ENCODE measurements around the gene PLEKHA8.
"Not testable (repeated sequence)": the region's sequence is repeated elsewhere in the genome, so short reads cannot be mapped to it uniquely, and the experiment has no call there.

Gene PLEKHA8

DNA sequence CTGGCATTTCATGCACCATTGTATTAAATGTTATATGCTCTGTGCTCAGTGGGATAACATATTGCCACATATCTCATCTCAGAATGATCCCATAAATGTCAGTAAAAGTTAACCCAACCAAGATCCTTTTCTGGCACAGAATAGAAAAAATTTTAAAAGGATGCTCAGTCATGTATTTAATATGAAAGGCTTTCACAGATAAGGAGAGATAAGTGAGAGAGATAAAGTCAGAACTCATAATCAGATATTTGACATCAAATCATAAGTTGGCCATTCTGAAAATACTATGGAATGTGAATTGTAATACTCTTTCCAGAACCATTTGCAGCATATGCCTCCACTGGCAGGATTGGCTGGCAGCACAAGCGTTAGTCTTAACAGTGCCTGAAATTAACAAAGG, 38.5 kb downstream of the PLEKHA8 start:
- DNase-seq (ENCODE audit: low read depth) = no peak

DNA sequence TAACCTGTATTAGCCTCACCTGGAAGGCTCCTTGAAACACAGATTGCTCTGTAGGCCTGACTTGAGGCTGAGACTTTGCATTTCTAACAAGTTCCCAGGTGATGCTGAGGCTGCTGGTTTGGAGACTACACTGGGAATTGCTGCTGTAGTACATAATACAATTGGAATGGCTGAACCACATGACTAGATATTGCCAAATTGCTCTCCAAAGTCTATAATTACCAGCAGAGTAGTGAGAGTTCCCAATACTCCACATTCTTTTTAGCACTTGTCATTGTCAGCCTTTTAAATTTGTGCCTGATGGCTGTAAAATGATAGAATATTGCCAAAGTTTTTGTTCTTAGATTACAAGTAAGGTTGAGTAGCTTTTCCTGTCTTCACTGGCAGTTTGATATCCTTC, 39.9 kb downstream of the PLEKHA8 start:
- DNase-seq (ENCODE audit: low read depth) = peak; percentile 65

DNA sequence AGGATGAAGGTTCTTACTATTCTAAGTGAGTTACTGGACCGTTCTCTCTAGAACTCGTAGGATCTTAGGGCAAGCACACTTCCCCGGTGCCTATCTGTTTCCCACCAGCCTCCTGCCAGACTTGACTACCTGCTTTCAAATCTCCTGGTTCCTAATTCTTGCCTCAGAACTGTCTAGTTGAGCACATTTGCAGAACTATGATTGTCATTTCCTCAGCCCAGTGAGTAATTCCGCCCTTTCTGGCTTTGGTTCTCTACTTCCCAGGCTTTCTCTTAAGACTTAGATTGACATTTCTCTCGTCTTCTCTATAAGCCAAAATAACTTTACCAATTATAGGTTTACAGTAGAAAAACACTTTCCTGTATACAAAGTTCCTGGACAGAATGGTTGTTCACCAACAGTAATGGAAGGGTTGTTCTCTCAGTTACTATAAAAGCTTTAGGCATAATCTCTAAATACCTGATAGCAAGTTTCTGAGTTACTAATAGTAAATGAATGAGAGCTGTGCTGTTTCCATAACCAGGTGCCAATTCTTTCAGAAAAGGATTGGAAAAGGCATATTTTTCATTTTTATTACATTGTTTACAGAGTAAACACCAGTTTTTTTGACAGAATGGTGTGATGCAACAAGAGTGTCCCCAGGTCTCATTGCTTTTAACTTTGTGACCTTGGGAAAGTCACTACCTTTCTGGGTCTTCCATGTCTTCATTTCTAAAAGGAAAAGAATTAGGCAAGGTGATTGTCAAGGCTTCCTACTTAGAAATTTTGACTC, 41.1 kb downstream of the PLEKHA8 start:
- DNase-seq (ENCODE audit: low read depth) = no peak

DNA sequence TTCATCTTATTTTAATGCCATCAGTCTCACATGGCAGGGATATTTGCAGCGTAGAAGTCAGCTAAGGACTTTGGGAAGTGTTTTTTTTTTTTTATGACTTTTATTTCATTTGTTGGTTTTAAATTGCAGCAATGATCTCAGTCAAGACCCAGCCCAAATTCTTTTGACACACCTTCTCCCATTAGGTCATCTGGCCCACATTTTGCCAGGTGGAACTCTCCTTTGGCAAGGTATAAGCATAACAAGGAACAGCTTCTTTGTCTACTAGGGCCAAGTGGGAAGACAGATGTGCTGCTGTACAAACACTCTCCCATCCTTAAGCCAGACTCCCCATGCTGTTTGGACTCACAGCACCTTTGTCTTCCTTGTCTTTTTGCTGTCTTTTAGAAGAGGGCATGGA, 41.8 kb downstream of the PLEKHA8 start:
- DNase-seq (ENCODE audit: low read depth) = no peak

DNA sequence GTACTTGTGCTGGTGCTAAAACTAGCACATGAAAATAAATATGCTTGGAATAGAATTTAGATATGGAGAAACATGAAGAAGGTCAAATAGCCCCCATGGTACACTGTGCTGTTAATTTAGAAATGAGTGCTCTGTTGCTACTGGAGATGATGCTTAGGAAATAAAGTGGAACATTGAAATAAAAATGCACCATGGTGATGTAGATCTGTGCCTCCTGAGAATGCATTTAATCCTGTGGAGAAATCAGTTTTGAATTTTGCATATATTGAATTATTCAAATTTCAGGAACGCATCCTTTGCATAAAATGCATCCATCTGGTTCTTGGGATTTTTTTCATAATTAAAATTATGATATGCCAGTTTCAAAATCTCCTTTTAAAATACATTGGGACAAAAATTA, 44.5 kb downstream of the PLEKHA8 start:
- no peak for DNase-seq (ENCODE audit: low read depth)

DNA sequence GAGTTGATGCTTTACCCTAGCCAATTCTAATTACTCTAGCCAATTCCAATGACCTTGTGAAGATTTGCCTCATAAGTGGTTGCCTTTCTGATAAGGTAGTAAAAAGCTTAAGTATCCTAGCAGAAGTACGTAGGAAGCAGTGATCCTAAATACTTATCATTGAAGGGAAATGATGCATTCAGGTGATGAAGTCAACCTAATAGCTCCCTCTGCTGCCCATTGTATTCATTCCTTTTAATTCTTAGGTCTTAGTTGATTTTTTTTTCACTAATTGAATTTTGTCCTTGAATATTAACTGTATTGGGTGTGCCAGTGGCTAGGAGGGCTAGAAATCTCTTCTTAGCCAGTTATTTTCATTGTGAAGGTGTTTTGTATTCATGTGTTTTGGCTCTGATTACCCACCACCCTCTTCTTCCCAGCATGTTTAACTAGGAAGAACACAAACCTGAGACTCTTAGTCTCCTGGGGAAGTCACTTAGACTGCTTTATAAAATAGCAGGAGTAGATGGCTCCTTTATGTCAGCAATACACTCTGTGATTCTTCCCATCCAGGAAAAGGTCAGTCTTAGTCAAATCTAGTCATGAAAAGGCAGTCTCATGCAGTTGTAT, 46.3 kb downstream of the PLEKHA8 start:
- peak; percentile 80 for DNase-seq (ENCODE audit: low read depth)

DNA sequence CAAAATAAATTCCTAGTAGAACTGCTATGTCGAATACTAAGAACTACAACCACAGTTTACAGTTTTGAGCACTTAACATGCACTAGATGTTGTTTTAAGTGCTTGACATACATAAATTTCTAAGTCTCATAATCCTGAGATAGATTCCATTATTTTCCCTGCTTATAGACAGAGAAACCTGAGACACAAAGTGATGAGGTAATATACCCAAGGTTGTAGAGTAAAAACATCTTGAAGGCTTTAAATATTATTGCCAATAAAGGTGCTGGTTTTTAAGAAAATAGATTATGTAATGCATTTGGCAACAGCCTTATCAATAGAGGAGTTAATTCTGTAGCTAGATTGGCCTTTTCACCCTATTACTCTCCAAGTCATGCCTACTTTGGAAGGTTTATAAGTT, 48.2 kb downstream of the PLEKHA8 start:
- no peak for DNase-seq (ENCODE audit: low read depth)

DNA sequence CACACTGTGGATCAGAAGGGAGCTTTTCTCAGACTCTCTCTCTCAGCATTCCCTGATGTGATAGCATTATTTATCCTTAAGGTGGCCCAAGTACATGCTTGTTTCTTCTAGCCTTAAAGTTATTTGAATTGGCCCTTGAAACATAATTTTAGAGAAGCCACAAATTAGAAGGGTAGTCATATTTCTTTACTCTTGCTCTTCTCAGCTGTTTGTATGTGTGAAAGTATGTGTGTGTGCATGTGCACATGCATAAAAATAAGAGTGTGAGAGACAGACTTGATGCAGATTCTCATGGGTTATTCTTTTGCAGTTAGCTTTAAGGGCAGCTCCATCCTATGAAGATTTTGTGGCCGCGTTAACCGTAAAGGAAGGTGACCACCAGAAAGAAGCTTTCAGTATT, 50.1 kb downstream of the PLEKHA8 start:
- DNase-seq (ENCODE audit: low read depth) = no peak

DNA sequence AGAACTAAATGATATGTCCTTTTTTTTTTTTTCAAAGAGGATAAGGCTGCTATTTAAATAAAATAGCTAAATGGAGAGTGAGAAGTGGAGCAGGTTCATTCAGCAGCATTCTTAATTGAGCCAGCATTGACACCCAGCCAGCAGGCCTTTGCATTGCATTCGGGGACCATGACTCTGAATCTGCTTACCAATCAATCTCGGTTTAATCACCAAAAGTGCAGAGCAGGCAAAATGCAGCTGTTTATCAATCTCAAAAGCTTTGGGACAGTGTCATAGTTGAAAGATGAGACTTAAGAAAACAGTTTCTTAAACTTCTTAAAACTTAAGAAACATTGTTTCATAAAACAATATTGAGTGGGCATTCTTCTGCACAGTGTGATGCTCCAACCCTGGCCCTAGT, 51.7 kb downstream of the PLEKHA8 start:
- DNase-seq (ENCODE audit: low read depth) = no peak

DNA sequence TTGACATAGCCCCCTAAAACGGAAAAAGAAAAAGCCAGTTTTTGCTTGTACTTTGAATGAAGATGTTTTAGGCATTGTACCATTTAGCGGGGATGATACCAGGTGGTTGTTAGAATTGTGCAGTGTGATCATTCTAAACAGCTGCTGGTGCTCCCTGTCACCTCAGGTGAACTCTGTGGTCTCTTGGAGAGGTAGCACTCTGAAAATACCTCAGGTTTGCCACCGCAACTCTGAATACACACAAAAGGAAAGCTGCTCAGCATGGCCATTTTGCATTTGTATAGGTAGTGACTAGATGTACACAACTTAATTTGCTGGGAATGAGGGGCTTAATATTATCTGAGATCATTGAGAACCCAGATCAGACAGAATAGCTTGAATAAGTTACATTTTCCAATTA, 52.6 kb downstream of the PLEKHA8 start:
- DNase-seq (ENCODE audit: low read depth) = no peak

DNA sequence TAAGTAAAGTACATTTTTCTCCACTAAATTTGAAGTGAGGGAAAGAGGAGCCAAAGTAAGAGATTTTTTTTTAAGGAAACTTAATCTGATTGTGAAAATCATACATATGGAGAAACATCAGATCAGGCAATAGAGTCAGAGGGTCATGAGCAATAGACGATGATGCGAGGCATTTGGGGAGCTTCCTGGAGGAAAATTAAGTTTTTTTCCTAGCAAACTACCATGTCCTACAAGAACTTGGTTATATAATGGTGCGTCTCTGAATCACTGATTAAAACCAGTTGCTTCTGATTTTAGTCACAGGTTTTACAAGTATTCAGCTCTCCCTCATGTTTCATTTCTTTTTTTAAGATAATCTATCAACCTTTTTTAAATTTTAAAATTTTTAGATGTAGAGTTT, 54.5 kb downstream of the PLEKHA8 start:
- no peak for DNase-seq (ENCODE audit: low read depth)

DNA sequence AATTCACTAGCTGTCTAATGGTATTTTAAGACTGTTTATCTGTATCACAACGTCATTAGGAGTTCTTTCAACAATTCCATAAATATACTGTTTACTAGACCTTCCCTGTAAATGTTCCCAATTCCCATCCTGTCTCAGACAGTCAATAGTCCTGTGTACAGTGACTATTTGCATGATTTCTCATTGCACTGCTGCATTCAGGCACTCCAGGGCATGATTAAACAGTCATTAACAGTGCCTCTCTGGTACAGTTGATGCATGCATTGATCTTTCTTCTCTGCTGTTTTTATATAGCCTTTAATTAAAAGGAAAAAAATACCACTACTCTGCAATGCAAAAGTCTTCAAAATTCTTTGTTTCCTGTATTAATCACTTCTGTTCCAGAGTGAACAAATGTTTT, 55.1 kb downstream of the PLEKHA8 start:
- DNase-seq (ENCODE audit: low read depth) = no peak

DNA sequence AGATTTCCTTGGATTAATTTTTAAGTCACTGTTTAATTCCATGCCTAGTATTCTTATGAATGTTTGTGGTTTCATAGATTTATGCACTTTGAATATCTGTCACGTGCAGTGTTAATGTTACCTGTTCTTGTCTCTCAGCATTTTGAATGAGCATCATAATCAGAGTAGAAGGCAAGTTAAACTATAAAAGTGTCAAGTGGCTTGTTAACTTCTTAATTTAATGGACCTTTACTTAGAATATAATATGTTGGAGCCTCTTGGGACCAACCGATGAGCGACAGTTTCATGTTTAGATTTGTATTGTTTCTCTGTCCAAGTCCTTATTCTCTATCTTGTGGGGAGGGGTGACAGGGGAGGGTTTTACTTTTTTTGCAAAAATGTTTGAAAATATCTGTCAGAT, 56.0 kb downstream of the PLEKHA8 start:
- no peak for DNase-seq (ENCODE audit: low read depth)

DNA sequence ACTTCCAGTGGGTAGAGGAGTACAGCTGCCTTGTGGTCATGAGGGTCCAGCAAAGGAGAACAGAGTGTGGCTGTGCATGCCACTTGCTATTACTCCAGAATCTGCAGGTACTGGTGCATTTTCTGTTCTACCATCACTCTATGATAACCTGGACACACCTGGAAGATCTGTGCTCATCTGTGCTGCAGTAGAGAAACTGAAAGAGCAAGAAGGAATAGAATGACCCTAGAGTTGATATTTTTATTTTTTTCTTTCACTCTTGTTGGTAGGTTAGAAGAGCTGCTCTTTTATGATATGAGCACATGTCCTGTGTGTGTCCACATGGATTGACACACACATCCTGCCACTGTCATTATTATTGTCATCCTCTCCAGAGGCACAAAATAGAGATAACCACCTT, 58.3 kb downstream of the PLEKHA8 start:
- DNase-seq (ENCODE audit: low read depth) = no peak

DNA sequence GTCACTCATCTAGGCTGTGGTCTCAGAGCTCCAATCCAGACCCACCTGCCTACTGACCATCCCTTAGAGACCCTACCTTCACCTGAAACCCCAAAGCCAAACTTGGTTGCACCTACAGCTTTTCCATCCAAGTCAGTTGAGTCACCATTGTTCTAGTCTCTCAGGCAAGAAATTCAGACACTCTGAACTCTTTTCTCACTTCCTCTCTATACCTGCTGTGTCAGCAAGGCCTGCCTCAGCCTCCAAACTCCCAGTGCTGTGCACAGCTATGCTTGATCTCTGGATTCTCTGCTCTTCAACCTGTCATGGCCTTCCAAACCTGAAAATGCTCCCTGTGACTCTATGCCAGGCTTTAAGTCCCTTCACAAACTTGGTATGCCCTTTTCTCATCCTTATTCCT, 59.2 kb downstream of the PLEKHA8 start:
- DNase-seq (ENCODE audit: low read depth) = no peak

DNA sequence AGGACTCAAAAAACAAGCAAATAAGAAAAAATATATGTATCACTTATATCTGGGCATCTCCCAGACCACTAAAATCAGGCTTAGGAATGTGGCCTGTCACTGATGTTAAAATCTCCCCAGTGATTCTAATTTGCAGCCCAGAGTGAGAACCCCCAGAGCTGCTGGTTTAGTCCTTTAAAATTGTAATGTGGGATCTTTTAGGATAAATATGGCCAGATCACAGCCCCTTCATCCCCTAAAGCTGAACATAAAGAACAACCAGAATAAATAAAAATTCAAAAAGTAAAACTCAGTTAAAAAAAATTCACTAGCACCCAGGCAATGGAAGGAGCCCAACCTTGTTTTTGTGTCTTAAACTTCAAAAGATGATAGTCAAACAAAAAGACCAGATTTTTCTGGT, 60.1 kb downstream of the PLEKHA8 start:
- DNase-seq (ENCODE audit: low read depth) = no peak

DNA sequence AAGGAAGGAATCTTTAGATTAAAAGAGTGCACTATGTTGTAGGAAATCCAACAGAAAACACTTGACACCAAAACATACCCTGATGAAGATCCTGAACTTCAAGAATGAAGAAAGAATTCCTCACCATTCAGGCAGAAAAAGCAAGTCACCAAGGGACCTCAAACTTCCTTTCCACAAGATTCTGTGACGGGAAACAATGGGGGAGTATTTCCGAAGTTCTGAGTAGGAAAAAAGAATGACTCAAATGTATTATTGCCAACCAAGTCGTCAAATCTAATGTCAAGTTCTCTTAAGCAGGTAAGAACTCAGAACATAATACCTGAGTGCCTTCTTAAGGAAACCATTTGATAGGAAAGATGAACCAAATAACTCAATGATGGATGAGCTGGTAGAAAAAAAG, 61.9 kb downstream of the PLEKHA8 start:
- no peak for DNase-seq (ENCODE audit: low read depth)

DNA sequence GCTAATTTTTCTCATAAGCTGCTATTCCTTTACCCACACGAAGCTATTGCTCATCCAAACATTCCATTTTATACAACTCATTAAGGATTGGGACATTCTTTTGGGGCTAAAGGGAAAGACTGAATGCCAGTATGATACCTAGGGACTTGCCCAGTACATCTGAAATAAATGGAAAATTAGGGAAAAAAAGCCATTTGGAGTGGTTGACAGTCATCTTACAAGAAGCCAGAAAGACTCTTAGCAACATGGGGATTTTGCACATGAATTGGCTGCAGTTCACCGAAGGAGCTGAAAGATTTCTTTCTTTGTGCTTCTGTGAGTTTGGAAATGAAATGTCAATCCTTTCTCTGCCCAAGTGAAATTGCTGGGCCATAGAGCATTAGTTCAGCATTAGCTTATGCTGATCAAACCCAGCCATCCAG, 63.3 kb downstream of the PLEKHA8 start:
- DNase-seq (ENCODE audit: low read depth) = peak; percentile 88

DNA sequence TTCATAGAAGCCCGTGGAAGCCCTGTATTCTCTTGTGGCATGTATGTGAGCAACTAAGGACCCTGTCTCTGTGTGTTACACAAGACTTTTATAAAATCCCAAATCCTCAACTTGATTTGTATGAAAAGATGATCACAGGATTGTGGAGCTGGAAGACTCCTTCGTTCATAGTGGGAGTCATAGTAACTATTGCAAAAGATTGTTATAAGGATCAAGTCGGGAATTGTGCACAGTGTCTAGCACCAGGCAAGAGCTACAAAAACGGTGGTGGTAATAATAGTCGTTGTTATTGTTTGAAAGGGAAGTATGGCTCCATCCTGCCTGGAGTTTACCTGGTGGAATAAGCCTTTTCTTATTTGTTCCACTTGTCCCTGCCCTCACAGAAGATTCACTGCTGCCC, 63.8 kb downstream of the PLEKHA8 start:
- no peak for DNase-seq (ENCODE audit: low read depth)

DNA sequence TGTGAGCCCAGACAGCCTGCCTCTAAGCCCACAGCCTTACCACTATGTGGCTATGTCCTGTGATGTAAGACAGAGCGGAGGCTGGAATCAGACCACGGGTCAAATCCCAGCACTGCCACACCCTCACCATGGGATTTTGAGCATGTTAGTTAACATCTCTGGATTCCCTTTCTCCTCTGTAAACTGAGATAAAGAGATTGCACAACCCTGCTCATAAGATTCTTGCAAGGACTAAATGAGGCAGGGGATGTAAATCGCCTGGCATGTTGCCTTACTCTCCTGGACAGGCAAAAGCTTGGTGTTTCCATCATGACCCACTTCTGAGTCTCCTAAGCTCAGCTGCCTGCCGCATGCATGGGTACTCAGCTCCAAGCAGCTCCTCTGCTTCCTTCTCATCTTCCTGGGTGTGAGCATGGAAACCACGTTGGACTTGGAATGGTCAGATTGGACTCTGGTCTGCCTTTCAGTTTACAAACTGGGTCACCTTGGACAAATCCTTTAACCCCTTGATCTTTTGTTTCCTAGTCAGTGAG, 65.3 kb downstream of the PLEKHA8 start:
- DNase-seq (ENCODE audit: low read depth) = no peak

DNA sequence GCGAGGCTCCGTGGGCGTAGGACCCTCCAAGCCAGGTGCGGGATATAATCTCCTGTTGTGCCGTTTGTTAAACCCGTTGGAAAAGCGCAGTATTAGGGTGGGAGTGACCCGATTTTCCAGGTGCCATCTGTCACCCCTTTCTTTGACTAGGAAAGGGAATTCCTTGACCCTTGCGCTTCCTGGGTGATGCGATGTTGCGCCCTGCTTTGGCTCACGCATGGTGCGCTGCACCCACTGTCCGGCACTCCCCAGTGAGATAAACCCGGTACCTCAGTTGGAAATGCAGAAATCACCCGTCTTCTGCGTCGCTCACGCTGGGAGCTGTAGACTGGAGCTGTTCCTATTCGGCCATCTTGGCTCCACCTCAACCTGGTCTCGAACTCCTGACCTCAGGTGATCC, 70.4 kb downstream of the PLEKHA8 start:
- not testable (repeated sequence) for DNase-seq (ENCODE audit: low read depth)

DNA sequence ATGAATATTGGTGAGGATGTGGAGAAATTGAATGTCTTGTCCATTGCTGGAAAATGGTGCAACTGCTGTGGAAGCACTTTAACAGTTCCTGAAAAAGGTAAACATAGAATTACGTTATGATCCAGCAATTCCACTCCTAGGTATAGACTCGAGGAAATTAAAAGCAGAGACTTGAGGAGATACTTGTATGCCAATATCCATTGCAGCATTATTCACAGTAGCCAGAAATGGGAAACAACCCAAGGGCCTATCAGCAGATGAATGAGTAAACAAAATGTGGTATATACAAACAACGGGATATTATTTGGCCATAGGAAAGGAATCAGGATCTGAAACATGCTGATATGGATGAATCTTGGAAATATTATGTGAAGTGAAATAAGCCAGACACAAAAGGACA, 74.1 kb downstream of the PLEKHA8 start:
- no peak for DNase-seq (ENCODE audit: low read depth)

DNA sequence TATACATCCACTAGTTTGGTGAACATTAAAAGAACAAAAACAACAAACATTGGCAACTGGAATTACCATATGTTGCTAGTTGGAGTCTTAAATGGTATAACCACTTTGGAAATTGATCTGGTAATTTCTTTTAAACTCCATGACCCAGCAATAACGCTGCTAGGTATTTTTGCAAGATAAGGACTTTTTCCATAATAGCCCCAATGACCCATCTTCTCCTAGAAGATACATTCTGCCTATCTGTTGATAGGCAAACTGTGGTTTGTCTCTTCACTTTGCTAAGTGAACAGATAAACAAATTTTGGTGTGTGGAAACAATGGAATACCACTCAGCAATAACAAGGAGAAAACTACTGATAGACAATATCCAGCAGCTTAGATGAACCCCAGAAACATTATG, 75.9 kb downstream of the PLEKHA8 start:
- DNase-seq (ENCODE audit: low read depth) = no peak

Data from ELR (cell line).